OCI-LY3 (cell line): ENCODE results near the gene TADA3.

Experiments used
- CTCF ChIP-seq: fragments of 200-600, 300-600 bp; sonication (generic); IDR thresholded peaks from 2 replicates; pipeline ENCODE4 v1.5.1; 2014; ENCODE audit warnings: antibody characterized with exemption, low read length, low read depth
- EZH2phosphoT487 ChIP-seq: fragments of 200-600 bp; shearing (Covaris generic); IDR thresholded peaks from 2 replicates; pipeline ENCODE4 v1.6.1; 2018; ENCODE audit warnings: antibody characterized with exemption, mixed run types, low read depth

- TF ChIP-seq CTCF (no peak), EZH2phosphoT487 (no peak)
These were observed 13.1 kb downstream of the TADA3 start for GRCh38 chr3:9779075-9779593.
